NCI-H2029 treated with DMSO at 0.1 percent for 48 hours (cell line): Measurements from ENCODE around the gene HCFC1.

ENCODE experiments used
- DNase-seq: peaks from one replicate; lab custom pipeline; 2025; lab: John Stamatoyannopoulos, UW

The HCFC1 gene

DNA sequence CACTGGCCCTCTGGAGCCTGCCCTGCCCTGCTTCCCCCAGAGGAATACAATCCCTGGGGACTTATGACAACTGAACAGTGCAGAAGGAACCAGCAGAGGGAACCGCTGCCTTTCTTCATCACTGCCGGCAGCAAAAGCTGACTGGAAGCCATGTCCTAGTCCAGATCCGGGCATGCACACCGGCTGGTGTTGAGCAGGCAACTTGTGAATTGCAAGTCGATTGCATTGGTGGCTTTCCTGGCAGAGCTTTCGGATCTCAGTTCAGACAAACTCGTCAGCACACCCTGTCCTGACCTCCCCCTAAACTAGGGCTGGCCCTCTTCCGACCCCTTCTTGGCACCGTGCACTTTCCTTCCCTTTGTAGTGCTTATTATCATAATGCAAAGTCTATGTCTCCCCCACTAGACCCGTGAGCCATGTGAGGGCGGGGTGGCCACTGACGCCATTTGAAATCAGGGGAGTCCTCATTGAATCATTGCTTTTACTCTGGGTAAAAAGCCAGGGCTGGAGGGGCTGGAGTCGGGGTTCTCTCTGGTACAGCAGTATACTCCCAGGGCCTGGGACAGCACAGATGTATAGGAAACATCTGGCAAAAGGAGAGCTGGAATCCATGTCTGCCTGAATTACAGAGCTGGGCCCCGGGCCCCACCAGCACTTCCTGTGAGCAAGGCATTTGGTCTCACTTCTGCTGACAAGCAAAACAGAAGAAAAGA lies 47.3 kb downstream of the HCFC1 start:
- DNase-seq = no peak

DNA sequence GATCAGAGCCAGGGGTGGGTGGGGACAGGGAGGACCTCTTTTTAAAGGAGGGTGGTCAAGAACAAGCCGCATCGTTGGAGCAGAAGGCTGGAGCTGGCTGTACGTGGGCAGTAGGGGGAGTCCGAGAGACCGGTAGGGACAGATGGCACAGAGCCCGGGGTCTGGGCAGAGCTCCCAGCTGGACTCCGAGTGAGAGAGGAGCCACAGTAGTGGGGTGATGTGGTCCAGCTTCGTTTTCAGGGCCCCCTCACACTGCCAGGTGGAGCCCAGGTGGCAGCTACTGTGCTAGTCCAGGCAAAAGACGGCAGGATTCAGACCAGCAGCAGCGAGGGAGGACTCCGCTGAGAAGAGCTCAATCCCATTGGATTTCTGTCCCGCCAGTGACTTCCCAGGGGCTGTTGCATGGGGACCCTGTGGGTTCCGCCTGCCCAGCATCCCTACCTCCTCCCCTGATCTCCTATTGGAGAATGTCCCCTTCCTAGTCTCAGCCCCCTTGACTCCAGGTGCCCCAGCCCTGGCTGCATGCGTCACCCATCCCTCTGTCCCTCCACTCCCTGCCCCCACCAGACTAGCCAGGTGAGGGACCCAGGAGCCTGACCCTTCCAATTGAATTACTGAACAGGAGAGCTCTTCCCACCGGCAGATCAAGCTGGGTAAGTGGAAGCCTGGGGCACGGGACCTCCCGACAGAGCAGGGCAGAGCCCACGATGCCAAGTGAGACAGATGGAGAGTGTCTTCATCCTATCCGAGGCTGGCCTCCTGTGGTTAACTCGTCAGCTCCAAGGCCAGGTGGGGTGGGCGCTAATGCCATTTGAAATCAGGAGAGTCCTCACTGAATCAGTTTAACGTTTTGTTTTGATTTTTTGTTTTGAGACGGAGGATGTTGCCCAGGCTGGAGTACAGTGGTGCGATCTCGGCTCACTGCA lies 48.4 kb downstream of the HCFC1 start:
- peak; percentile 16 for DNase-seq

DNA sequence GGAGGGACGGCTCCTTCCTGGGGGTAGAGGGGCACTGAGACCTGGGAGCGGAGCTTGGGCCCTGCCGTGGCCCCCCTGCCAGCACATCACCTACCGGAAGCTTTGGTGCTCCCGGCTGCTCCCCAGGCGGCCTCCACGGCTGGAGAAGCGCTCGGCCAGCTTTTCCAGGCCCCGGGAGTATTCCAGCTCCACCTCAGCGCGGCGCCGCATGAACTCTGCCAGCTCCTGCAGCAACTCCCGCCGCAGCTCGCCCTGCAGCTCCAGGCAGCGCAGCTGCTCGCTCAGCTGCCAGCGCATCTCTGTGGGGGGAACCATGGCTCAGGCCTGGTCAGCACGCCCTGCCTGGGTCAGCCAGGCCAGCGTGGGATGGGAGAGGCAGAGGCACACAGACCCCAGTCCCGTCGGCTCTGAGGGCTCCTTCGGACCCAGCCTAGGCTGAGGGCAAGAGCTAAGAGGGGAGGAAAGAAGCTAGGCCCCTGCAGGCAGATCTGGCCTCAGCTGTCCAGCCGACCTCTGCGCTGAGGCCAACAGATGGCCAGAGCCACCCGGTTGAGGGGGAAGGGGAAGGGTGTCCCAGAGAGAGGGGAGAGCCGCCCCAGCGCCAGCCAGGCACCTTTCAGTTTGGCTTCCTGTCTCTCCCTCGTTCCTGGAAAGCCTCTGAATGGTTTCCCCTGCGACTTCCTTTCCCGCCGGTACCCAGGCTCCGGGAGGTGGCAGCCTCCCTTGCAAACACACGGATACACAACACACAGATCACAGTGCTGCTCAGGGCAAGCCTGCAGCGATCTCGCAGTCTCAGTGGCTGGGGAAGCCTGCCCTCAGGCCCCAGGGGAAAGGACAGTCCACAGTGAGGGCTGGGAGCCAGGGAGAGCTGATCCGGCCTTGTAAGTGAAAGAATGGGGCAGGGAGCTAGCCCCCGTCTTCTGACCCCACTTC lies 49.8 kb downstream of the HCFC1 start:
- no peak for DNase-seq

DNA sequence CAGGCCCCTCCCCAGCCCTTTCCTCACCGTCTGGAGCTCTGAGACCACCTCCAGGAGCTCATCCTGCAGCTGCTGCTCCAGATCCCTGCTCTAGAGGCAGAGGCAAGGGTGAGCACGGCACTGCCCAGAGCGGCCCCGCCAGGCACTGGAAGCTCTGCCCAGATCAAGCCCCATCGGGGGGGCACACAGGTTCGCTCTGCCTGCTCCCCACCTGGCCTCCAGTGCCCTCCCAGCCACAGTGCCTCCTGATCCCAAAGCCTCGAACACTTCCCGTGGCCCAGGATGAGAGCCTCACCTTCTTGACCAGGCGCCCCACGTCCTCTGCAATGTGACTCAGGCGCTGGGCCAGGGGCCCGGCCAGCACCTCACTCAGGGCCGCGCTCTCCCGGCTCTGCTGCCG lies 50.5 kb downstream of the HCFC1 start:
- no peak for DNase-seq

DNA sequence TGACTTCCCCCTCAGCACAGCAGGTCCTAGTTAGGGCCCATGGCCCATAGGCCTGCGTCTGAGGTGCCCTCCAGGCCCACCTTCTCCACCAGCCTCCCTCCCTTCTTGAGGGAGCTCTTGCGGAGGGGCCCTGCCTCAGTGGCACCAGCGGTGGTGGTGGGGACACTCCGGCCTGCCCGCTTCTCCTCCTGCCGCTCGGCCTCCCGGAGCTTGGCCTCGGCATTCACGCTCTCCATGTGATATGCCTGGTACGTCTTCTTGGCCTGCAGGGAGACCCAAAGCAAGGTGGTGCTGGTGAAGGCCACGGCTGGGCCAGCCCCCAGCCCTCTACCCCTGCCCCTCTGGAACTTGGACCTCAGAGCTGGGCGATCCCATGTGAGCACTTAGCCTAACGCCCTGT lies 51.1 kb downstream of the HCFC1 start:
- DNase-seq = no peak

DNA sequence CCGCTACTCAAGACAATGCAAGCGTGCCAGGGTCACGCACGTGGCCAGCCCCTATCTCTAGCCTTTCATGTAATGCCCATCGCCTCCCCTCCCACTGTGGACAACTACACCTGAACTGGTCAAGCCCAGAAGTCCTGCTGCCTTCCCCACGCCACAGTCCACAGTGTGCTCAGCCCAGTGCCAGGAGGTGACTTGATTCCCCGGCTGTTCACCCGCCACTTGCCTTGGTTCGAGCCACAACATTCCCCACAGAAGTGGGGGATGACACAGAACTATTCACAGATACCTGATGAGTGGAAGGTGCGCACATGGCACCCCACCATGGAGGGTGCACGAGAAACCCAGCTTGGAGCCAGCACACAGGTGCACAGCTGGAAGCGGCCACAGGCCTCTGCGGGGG lies 52.3 kb downstream of the HCFC1 start:
- DNase-seq = no peak

DNA sequence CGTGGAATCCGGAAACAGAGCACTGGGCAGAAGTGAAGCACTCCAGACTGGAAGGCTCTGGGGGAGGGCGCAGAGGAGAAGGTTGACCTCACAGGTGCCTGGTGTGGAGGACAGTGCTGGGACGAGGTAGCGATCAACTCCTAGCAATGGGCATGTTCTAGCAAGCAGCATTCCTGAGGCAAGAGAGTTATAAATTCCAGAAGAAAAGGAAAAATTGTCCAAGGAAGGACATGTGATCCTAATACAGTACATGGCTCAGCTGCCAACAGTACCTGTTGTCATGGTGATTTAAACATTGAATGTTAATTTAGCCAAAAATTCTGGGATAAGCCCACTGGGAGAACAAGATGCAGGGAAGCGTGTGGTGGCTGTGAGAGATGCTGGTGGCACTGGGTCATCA lies 53.7 kb downstream of the HCFC1 start:
- DNase-seq = no peak

DNA sequence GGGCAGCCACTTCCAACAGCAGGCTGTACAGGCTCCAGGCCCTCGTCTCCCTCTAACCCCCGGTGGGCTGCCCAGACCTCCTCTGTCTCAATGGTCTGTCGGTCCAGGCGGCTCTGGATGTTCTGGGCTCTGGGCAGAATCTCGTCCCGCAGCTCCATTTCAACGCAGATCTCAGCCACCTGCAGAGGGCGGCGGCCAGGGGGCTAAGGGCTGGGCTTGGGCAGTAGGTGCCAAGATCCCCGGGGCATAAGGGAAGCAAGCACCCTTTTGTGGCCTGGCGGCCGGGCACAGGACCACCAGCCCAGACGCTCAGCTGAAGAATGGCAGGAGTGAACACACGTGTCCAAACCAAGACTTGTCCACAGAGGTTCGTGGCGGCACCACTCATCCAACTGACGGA lies 57.9 kb downstream of the HCFC1 start:
- no peak for DNase-seq

DNA sequence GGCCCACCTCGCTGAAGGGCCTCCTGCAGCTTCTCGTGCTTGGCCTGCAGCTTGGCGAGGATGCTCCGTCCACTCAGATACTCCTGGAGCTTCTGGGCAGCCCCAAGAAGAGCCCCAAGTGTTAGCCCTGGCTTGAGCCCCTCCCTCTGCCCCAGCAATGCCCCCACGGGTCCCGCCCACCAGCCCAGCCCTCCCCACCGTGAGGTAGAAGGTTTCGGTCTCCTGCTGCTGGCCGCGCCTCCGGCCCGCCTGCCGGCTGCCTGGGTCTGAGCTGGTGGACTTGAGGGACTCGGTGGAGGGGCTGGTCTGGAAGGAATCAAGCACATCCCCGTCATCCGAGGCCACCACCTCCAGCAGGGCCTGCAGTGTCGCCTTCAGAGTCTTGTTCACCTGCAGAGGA lies 58.4 kb downstream of the HCFC1 start:
- no peak for DNase-seq

DNA sequence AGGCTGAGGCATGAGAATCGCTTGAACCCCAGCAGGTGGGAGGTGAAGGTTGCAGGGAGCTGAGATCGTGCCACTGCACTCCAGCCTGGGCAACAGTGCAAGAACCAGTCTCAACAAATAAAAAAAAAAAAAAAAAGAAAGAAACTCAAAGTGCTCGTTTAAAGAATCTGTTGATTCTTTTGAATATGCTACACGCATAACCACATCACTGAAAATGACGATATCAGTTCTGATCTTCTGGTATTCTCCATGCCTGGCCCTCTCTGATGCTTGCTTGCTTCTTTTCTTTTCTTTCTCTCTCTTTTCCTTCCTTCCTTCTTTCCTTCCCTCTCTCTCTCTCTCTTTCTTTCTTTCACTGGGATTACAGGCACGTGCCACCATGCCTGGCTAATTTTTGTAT lies 59.8 kb downstream of the HCFC1 start:
- DNase-seq = no peak

DNA sequence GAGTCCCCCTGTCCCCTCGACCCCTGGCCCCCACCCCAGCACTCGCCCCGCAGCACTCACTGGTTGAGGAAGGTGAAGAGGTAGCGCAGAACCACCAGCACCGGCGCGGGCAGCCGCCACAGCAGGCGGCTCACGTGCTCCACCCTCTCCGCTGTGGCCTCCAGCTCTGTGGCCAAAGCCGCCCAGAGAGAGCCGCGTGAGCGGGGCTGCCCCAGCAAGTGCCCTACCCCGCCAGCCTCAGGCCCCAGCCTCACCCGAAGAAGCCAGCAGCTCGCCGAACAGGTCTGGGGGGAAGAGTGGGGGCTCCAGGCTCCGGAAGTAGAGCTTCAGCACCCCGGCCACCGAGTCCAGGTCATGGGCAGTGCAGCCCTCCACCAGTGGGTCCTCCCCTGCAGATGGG lies 61.2 kb downstream of the HCFC1 start:
- DNase-seq = no peak

DNA sequence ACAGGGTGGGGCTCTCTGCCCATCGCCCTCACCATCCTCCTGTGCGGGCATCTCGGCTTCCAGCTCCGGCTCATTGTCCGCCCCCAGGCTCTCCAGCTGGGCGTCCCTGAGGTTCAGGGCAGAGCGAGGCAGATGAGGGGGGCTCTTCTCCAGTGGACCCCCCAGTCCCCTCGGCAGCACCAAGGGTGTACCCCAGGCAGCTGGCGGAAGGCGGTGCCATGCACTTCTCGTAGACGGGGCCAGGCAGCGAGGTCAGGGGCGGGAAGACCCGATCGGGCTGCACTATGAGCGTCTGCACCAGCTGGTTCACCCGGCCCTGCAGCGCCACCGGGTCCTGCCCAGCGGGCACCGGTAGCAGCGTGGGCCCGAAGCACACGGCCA lies 61.6 kb downstream of the HCFC1 start:
- DNase-seq = no peak

DNA sequence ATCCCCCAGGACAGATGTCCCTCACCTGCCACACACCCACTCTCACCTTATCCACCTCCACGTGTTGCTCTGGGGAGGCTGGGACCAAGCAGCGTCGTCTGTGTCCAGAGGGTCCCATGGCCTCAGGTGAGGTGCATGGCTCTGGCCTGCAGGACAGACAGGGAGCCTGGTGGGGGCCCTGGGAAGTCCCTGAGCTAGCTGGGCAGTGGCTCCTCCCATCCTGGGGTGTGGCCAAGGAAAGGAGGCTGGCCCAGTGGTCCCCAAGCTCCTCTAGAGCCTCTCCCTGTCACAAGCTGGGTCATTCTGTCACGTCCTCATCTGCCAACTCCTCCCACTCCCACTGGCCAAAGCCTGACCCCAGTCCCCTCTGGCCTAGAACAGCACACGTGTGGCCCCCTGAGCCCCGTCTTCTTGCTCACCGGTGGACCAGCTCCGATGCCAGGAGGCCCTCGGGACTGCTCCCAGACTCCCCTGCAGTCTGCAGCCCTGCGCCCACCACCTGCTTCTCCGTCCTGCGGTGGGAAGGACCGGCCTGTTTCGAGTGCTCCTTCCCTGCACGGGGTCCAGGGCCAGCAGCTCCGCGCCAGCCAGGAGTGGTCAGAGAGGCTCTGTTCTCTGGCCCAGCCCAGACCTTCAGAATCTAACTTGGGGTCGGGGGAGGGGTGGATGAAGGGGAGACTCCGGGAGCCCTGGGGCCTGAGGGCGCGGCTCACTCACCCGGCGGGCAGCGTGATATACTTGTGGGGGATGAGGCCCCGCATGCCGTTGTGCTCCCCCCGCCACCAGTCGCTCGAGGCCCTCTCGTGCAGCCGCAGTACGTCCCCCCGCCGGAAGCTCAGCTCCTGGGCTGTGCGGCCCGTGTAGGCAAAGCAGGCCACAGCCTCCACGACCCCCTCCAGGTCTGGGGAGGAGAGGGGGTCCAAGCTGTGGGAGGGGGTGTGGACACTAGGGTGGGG lies 62.3 kb downstream of the HCFC1 start:
- no peak for DNase-seq

DNA sequence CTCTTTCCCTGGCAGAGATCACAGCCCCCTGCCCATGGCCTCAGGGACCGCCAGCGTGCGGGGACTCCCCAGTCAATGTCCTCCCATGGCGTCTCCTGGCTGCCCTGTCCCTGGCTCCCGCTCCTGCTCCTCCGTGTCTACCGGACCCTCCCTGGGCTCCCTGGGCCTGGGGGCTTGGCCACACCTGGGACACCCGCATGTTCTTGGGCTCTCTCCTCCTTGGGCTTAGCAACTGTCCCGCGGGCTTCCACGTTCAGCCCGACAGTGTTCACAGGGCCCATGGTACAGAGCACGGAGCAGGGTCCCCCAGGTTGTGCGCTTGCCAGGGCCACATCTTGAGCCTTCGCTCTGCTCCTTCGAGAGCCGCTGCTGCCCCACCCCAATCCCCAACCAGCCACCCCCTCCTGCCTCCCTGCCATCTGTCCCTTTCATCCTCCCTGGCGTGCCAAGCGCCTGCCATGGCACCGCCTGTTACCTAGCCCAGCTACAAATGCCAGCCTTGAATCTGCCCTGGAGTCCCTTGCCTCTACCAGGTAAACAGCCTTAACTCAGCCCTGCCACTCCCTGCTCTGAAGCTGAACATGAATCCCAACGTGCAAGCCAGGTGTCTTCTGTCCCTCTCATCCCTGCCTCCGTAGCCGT lies 63.3 kb downstream of the HCFC1 start:
- DNase-seq = no peak

DNA sequence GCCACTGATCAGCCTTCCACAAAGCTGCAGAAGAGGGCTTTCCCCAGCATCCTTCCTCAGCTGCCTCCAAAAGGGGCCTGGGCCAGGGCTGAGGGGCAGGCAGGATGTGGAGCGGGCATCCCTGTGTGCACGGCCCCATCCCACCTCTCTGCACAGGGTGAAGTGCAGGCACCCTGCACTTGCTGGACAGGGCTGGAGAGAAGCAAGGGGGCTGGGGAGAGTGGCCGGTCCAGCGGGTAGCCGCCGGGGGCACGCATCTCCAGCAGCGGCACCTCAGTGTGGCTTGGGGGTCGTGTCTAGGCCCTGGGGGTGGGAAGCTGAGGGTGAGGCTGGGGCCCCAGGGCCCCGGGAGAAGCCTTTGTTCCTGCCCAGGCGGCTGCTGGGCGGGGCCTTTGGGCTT lies 64.2 kb downstream of the HCFC1 start:
- no peak for DNase-seq

DNA sequence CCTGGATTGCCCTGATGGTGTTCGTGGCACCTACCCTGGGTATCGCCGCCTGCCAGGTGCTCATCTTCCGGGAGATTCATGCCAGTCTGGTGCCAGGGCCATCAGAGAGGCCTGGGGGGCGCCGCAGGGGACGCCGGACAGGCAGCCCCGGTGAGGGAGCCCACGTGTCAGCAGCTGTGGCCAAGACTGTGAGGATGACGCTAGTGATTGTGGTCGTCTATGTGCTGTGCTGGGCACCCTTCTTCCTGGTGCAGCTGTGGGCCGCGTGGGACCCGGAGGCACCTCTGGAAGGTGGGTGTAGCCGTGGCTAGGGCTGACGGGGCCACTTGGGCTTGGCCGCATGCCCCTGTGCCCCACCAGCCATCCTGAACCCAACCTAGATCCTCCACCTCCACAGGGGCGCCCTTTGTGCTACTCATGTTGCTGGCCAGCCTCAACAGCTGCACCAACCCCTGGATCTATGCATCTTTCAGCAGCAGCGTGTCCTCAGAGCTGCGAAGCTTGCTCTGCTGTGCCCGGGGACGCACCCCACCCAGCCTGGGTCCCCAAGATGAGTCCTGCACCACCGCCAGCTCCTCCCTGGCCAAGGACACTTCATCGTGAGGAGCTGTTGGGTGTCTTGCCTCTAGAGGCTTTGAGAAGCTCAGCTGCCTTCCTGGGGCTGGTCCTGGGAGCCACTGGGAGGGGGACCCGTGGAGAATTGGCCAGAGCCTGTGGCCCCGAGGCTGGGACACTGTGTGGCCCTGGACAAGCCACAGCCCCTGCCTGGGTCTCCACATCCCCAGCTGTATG lies 65.3 kb downstream of the HCFC1 start:
- DNase-seq = no peak

DNA sequence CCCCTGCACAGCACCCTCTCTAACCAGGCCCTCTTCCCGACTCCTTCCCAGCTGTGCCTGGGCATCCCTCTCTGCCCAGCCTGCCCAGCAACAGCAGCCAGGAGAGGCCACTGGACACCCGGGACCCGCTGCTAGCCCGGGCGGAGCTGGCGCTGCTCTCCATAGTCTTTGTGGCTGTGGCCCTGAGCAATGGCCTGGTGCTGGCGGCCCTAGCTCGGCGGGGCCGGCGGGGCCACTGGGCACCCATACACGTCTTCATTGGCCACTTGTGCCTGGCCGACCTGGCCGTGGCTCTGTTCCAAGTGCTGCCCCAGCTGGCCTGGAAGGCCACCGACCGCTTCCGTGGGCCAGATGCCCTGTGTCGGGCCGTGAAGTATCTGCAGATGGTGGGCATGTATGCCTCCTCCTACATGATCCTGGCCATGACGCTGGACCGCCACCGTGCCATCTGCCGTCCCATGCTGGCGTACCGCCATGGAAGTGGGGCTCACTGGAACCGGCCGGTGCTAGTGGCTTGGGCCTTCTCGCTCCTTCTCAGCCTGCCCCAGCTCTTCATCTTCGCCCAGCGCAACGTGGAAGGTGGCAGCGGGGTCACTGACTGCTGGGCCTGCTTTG lies 66.0 kb downstream of the HCFC1 start:
- no peak for DNase-seq

DNA sequence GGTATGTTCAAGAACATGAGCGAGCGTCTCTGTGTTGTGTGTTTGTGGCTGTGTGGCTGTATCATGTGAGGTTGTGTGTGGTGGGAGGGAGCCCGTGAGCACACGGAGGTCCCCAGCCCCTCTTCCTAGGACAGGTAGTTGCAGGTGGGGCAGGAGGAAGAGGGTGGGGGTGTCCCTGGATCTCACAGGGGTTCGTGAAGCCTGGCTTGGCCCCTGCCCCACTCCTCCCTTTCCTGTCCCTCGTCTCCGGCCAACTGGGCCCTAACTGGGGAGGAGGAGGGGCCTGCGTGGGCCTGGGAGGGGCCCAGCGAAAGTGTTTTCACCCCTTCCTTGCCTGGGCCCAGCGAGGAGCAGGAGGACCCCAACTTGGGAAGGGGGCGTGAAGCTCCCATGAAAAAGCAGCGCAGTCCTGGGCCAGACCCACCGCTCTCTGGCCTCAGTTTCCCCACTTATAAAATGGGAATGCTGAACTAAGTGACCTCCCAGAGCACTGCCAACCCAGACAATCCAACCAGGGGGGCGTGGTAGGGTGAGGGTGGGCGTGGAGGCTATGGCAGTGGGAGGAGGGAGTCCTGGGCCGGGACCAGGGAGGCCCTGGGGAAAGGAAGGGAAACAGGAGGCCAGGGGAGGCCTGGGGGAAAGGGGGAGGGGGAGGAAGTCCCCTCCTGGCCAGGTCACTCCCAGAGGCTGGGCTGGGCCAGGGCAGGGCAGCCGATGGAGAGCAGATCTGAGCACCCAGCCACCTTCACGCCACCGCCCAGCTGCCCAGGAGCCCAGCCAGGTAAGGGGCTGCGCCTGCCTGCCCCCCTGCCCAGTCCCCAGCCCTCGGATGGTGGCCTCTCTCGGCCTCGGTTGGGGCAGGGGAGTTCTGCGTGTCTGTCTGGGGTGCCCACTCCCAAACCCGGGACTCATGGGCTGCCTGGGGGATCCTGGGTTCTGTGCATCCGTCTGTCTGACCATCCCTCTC lies 67.3 kb downstream of the HCFC1 start, which contains the start of gene AVPR2:
Gene AVPR2 (plus strand): TSS at position 683 of the 967 bp plus-strand sequence. CDS start 473 bp downstream, outside the sequence.
- DNase-seq = no peak
